22Rv1 (cell line): ENCODE data around the gene ZEB2.

Experiments
- ZFX ChIP-seq: fragments of 450-650 bp; IDR thresholded peaks from 2 replicates; pipeline ENCODE4 v1.6.1; 2017; ENCODE audit warnings: antibody characterized with exemption, borderline replicate concordance
- TF ChIP-seq, protein P1 (sequence below): fragments of 450-650 bp; IDR thresholded peaks from 2 replicates; pipeline ENCODE4 v1.5.1; 2017; ENCODE audit warnings: mild to moderate bottlenecking

DNA sequence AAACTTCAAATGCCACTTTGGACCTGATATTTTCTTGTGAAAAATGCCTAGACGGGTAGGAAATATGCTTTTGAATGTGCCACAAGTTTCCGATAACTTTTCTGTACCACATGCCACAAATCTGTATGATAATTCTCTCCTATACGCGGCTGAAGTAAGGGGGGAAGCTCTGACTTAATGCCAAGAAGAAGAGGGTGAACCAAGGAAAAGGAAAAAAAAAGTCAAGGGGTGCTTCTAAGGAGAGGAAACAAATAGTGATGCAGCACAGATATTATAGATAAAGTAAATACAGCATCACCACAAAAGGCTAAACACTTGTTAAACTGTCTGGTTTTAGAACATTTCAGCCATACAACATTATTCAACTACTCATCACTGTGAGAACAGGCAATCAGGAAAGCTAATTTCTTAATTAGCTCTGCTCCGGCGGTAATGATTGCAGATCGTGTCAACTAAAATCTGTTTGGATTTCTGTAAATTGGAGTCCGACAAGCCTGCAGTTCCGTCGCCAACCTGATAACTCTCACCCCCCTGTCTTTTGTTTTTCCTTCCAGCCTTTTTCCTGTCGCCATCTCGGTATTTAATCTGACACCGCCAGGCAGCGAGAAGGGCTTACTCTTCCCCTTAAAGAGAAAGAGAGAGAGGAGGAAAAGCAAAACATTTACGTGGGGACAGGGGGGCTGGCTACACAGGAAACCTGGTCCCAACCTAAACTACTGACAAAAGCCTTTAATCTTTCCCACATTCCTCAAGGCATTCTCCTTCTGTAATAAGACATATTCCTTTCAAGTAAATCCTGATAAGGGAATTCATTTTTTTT is 67.5 kb downstream of the ZEB2 start:
- no peak for TF ChIP-seq ZFX
- TF ChIP-seq, protein P1, sequence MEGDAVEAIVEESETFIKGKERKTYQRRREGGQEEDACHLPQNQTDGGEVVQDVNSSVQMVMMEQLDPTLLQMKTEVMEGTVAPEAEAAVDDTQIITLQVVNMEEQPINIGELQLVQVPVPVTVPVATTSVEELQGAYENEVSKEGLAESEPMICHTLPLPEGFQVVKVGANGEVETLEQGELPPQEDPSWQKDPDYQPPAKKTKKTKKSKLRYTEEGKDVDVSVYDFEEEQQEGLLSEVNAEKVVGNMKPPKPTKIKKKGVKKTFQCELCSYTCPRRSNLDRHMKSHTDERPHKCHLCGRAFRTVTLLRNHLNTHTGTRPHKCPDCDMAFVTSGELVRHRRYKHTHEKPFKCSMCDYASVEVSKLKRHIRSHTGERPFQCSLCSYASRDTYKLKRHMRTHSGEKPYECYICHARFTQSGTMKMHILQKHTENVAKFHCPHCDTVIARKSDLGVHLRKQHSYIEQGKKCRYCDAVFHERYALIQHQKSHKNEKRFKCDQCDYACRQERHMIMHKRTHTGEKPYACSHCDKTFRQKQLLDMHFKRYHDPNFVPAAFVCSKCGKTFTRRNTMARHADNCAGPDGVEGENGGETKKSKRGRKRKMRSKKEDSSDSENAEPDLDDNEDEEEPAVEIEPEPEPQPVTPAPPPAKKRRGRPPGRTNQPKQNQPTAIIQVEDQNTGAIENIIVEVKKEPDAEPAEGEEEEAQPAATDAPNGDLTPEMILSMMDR = no peak
